GM19438 (cell line): Measurements from ENCODE around the gene CLEC4M.
A peak's percentile ranks its signal among the peaks of the same experiment; 100 is the strongest.
"Not testable (repeated sequence)": the region's sequence is repeated elsewhere in the genome, so short reads cannot be mapped to it uniquely, and the experiment has no call there.

Experiments used
- ATAC-seq: cut with Tn5 transposase; IDR thresholded peaks from one replicate; pipeline ENCODE4 v1.9.1; 2021; ENCODE audit warnings: low read depth; ENCODE audit not compliant: unreplicated experiment

The CLEC4M gene

DNA sequence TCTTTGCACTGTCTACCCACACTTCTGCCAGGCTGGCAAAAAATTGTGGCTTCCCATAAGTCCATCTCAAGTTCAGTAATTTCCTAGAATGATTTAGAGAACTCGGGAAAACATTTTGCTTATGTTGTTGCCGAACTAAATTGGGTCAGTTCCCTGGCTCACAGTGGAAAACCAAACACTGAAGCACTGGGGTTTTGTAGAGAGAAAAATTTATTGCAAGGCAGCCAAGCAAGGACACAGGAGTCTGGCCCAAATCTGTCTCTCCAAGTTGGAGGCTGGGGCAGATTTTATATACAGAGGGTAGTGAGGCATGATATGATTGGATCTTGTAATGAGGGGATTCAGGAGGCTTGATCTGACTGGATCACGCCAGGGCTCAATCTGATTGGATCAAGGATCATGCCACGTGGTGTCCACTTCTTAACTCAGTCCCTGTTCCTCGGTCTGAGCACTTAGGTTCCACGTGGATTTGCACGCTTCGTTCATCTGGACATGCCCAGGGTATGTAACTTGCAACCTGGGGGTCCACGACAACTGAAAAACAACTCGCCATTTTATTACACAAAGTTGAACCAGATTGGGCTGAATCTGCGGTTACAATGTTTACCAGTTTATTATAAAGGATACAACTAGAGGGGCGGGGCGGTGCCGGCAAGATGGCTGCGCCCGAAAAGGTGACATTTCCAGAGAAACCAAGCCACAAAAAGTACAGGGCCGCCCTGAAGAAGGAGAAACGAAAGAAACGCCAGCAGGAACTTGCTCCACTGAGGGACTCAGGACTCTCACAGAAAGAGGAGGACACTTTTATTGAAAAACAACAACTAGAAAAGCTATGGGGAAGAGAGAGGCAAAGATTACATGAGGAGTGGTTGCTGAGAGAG, 23.0 kb upstream of the CLEC4M start:
- no peak for ATAC-seq

DNA sequence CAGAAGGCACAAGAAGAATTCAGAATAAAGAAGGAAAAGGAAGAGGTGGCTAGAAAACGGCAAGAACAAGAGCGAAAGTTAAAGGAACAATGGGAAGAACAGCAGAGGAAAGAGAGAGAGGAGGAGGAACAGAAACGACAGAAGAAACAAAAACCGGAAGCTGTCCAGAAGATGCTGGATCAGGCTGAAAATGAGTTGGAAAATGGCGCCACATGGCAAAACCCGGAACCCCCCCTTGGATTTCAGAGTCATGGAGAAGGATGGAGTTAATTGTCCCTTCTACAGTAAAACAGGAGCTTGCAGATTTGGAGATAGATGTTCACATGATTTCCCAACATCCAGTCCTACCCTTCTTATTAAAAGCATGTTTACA, 22.4 kb upstream of the CLEC4M start:
- no peak for ATAC-seq

DNA sequence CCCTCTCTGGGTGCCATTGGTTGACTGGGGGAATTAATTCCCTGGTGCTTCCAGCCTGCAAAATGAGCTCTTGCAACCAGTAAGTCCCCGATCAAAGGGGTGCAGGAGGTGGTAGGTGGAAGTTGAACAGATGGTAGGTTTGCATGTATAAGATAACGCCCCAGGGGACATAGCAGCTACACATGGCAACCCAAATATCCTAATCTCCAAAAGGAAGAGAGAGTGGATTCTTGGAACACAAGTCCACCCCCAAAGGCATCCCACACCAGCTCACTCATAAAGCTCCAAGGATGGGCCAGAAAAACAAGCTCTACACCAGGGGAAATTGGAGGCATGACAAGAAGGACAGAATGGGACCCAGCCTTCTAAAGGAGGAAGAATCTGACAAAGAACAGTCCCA, 20.5 kb upstream of the CLEC4M start:
- ATAC-seq = no peak

DNA sequence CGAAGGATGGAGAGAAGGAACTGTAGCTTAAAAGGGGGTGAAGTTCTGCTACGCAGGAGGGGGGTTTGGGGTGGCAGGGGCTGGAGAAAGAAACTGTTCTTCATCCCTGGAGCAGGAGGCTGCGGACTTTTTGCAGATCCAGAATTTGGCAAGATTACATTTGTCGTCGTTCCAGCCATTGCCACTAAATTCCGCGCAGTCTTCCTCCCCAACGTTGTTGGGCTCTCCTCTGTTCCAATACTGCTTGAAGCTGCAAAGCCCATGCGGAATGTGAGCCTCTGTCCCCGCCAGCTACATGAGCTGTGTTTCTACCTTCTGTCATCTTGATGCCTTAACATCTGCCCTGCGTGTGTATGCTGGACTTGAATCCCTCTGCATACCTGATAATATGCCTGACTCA, 20.1 kb upstream of the CLEC4M start:
- no peak for ATAC-seq

DNA sequence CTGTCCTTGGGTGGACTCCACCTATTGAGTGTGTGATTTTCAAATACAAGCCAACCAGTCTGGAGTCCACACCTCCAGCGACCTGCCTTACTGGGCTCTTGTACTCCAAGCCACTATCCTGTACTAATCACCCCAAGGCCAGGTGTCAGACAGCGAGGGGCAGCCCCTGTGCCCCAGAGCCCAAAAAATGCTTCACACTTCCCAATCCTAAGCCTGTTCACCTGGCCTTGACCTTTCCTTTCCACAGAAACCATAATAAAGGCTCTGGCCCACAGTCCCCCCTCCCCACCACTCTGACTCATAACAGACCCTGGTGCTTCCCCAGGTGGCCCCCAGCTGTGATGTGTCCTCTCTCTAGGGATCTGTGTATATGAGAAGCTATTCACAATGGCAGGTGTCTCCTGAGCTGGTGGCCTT, 19.6 kb upstream of the CLEC4M start:
- ATAC-seq = peak; percentile 77

DNA sequence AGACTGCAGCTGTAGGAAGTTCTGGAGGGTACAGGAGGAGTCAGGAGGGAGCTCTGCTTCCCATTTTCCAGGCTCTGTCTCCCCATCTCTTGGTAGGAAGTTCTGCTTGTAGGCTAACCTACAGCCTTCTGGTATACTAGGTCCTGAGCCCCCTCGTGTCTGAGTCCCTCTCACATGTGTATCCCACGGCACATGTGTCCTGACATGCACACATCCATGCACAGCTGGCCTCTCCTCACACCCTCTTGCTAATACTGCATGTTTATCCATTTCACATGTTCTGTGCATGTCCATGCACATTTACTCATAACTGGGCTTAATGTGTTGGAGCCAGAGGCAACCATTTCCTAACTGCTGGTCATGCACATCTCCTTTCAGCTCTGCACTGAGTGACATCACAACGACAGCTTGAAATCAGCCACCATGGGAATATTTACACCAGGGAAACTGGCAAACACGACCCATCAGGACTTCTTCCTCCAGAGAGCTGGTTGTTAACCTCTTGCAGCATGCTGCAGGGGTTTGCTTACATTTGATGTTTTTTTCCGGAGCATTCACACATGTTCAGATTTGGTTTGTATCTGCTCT, 18.8 kb upstream of the CLEC4M start:
- ATAC-seq = peak; percentile 18

DNA sequence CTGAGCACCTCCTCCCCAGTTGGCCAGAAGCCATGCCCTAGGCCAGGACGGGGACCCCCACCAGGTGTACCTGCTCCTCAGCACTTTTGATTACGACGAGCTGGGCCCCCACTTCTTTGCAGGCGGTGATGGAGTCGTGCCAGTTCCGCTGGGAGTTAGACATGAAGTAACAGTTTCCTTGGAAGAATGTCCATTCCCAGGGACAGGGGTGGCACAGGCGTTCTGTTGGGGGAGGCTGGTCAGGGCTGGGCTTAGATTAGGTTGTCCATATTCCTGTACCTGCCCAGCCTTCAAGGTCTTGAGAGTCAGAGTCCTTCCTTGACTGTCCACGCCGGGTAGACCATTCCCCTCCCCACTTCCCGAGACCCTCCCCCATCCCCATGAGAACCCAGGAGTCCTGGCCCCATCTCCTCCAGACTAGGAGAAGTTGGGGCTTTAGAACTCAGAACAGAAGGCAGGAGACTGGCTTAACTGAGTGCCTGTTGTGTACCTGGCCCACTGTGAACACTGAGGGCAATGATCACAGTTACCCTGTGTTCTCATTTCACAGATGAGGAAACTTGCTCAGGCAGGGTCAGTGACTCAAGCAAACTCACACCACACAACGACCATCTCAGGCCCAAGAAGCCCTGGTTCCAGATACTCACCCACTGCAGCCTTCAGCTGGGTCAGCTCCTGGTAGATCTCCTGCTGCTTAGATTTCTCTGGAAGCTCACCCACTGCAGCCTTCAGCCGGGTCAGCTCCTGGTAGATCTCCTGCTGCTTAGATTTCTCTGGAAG, 18.0 kb upstream of the CLEC4M start:
- ATAC-seq = no peak

DNA sequence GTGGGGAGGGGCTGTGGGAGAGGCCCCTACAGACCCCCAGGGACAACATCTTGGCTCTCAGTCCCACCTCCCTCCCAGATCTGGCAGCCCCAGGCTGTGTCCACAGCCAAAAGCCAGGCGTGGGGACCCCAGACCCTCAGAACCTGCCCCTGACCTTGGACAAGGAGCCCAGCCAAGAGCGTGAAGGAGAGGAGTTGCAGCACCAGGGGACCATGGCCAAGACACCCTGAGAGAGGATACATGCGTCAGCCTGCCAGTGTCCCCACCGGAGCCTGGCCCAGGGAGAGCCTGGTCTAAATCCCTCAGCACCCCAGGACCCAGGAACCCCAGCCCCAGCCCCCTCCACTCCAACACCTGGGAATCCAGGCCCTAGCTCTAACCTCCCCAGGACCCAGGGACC, 16.7 kb upstream of the CLEC4M start:
- ATAC-seq = not testable (repeated sequence)

DNA sequence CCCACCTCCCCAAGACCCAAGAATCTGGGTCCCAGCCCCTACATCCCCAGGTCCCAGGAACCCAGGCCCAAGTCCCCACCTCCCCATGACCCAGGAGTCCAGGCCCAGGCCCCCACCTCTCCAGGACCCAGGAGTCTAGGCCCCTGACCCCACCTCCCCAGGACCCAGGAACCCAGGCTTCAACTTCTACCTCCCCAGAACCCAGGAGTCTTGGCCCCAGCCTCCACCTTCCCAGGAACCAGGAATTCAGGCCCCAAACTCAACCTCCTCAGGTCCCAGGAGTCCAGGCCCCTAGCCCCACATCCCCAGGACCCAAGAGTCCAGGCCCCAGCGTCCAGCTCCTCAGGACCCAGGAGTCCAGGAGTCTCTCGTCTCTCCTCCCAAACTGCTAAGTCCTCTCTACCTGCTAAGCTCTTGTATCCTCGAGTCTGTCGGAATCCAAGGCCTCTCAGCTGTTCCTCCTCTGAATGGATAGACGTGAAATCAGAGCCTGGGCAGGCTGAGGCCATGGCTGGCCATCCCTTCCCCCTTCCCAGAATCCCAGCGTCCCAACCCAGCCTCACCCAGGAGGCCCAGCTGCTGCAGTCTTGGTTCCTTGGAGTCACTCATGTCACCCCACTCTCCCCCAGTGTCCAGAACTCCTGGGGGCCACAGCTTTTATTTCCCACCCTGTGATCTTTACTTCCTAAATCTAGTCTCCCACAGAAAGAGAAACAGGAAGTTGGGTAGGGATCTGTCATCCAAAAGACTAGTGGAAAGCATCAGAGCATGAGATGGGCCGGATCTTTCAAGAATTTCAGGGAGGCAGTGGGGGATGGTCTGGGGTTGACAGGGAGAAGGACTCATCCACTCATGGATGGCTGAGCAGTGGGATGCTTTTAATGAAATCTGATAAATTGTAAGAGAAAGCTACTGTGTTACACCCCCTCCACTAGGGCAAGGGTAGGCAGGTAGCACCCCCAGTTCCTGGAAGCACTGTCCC, 15.8 kb upstream of the CLEC4M start, which contains the start of gene CD209:
TSS of gene CD209 (minus strand) at position 632 of the 982 bp plus-strand sequence. CDS start at position 609, 23 bp downstream.
- ATAC-seq = no peak

DNA sequence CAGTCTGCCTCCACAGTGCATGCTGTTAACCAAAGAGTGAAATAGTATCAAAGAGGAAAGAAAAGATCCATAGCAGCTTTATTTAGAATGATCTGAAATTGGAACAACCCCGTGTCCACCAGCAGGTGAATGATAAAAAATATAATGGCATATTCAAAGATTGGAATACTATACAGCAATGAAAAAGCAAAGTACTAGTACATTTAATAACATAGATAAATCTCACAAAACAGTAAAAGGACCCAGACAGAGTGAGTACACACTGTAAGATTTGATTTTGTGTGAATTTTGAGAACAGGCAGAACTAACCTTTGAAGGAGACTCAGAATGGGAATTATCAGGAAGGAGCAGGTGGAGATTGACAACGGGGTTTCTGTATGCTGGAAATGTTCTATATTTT, 14.9 kb upstream of the CLEC4M start:
- ATAC-seq = no peak

DNA sequence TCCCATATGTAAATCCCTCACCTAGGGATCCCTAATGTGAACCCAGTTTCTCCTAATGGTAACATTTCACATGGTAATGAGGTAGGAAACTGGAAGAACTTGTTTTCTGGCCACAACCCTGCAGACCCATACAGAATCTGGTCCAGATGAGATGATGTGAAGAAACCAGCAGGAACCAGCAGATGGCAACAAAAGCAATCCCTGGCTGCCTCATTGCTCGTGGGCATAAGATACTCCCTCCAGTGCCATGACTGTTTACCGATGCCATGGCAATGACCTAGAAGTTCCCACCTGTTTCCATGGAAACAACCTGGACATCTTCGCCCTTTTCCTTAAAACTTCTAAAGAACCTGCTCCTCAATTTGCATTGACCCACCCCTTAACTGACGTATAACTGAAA, 14.3 kb upstream of the CLEC4M start:
- no peak for ATAC-seq

DNA sequence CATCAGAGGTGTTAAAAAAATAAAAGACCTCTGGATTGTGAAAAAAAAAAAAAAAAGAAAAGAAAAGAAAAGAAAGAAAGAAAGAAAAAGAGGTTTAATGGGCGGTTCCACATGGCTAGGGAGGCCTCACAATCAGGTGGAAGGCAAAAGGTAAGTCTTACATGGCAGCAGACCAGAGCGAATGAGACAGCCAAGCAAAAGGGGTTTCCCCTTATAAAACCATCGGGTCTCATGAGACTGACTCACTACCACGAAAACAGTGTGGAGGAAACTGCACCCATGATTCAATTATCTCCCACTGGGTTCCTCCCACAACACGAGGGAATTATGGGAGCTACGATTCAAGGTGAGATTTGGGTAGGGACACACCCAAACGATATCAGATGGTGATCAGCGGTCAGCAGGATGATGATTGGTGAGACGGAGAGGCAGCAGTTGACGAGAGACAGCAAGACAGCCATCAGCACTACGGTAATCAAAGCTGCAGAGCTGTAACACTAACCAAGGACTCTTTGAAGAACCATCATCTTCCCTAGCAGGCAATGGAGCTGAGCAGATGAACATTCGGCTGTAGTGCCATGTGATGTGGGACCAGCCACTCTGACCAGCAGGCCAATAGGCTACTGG, 11.8 kb upstream of the CLEC4M start:
- no peak for ATAC-seq

DNA sequence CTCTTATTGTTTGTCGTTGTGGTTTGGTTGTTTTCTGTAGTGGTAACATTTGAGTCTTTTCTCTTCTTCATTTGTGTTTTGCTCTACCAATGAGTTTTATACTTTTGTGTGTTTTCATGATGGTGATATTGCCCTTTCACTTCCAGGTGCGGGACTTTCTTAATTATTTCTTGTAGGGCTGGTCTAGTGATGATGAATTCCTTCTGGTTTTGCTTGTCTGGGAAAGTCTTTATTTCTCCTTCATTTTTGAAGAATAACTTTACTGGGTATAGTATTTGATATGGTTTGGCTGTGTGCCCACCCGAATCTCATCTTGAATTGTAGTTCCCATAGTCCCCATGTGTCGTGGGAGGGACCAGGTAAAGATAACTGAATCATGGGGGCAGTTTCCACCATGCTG, 6.8 kb upstream of the CLEC4M start:
- no peak for ATAC-seq

DNA sequence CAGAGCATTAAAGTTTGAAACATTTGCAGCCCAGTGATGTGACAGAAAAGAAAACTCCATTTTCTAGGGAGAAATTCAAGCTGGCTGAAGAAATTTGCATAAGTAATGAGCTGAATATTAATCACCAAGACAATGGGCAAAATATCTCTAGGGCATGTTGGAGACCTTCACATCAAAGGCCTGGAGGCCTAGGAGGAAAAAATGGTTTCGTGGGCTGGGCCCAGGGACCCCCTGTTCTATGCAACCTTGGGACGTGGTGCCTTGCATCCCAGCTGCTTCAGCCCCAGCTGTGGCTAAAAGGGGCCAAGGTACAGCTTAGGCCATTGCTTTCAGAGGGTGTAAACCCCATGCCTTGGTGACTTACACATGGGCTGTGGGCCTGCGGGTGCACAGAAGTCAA, 5.7 kb upstream of the CLEC4M start:
- no peak for ATAC-seq

DNA sequence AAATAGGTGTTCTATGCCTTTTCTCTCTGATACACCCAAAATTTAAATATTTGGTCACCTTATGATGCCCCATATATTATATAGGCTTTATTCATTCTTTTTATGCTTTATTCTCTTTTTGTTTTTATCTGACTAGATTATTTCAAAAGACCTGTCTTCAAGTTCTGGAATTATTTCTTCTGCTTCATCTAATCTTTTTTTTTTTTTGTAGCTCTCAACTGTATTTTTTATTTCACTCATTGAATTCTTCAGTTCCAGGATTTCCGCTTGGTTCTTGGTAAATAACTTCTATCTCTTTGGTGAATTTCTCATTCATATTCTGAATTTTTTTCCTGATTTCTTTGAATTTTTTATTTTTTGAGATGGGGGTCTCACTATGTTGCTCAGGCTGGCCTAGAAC, 3.9 kb upstream of the CLEC4M start:
- no peak for ATAC-seq

DNA sequence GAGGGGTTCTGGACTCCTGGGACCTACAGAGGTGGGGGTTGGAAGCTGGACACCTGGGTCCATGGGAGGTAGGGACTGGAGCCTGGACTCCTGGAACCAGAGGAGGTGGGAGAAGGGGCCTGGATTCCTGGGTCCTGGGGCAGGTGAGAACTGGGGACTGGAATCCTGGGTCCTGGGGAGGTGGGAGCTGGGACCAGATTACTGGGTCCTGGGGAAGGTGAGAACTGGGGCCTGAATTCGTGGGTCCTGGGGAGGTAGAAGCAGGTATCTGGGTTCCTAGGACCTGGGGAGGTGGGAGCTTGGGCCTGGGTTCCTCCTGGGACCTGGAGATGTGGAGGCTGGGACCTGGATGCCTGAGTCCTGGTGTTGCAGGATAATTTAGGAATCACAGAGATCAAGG, 653 bp downstream of the CLEC4M start:
- no peak for ATAC-seq

DNA sequence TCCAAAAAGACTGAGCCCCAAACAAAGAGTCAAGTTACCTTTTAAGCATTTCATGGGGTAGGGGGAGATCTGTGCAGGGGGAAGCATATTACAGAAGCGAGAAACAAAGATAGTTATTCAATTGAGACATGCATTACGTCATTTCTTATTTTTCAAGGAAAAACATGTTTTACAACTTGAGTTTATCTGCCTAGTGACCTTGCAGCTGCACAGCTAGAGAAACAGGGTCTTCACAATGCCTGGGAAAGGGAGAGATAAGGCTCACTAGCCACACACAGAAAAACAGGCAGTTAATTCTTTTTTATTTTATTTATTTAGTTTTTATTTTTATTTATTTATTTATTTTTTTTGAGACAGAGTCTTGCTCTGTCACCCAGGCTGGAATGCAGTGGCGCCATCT, 1.1 kb downstream of the CLEC4M start:
- not testable (repeated sequence) for ATAC-seq

DNA sequence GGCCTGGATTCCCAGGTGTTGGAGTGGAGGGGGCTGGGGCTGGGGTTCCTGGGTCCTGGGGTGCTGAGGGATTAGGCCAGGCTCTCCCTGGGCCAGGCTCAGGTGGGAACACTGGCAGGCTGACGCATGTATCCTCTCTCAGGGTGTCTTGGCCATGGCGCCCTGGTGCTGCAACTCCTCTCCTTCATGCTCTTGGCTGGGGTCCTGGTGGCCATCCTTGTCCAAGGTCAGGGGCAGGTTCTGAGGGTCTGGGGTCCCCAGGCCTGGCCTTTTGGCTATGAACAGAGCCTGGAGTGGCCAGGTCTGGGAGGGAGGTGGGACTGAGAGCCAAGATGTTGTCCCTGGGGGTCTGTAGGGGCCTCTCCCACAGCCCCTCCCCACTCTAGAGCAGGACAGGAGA, 2.0 kb downstream of the CLEC4M start:
- not testable (repeated sequence) for ATAC-seq

DNA sequence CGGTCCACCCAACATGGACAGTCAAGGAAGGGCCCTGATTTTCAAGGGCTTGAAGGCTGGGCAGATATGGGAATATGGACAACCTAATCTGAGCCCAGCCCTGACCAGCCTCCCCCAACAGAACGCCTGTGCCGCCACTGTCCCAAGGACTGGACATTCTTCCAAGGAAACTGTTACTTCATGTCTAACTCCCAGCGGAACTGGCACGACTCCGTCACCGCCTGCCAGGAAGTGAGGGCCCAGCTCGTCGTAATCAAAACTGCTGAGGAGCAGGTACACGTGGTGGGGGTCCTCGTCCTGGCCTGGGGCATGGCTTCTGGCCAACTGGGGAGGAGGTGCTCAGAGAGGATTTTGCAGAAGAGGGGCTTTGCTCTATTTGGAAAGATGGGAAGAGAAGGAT, 3.5 kb downstream of the CLEC4M start:
- ATAC-seq = no peak

DNA sequence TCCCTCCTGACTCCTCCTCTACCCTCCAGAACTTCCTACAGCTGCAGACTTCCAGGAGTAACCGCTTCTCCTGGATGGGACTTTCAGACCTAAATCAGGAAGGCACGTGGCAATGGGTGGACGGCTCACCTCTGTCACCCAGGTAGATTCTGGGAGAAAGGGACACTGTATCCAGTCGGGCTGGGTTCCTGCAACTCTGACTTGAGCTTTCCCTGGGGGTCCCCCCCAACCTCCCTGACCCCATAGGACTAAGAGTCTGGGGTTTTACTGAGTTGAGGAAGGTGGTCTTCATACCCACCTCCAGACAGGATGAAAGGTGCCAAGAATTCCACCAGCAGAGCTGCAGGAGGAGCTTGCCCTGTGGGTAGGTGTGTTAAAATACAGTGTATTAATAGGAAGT, 4.4 kb downstream of the CLEC4M start:
- ATAC-seq = no peak
